GM11168 (cell line): ENCODE data around the gene HAPSTR1.

Experiments used
- in situ Hi-C: fragments of 300-500 bp; cut with MboI; formaldehyde crosslinking; loops from one replicate; pipeline ENCODE4 v1.12.0; 2022; ENCODE audit warnings: low sequenced_read_pairs; ENCODE audit not compliant: unreplicated experiment

The HAPSTR1 gene

GRCh38 chr16:9095171-9095570 lies 3.7 kb downstream of the HAPSTR1 start:
- in situ Hi-C loops: no loop called here

- in situ Hi-C loops: no loop called here
These were observed 4.4 kb downstream of the HAPSTR1 start for GRCh38 chr16:9095656-9096397.

DNA sequence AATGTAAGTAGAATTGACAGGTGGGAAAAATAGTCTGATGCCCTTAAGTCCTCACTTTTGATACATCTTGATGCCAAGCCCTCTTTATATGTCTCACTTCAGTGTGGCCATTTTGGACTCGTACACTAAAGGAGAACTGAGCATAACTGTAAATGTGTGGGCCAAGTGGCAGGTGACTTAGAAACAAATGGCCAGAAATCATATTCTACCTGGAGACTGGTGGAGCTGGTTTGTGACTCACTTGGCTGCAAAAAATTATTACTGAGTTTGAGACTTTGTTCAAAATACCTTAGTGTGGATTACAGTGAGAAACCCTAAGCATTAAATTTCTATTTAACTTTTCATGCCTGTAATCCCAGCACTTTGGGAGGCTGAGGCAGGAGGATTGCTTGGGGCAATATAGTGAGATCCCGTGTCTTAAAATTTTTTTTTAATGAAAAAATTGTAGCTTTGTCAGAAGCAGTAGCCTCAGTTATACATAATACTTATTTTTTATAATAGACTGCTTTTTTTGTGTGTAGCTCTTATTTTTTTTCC lies 5.0 kb downstream of the HAPSTR1 start:
- in situ Hi-C loops: no loop called here

DNA sequence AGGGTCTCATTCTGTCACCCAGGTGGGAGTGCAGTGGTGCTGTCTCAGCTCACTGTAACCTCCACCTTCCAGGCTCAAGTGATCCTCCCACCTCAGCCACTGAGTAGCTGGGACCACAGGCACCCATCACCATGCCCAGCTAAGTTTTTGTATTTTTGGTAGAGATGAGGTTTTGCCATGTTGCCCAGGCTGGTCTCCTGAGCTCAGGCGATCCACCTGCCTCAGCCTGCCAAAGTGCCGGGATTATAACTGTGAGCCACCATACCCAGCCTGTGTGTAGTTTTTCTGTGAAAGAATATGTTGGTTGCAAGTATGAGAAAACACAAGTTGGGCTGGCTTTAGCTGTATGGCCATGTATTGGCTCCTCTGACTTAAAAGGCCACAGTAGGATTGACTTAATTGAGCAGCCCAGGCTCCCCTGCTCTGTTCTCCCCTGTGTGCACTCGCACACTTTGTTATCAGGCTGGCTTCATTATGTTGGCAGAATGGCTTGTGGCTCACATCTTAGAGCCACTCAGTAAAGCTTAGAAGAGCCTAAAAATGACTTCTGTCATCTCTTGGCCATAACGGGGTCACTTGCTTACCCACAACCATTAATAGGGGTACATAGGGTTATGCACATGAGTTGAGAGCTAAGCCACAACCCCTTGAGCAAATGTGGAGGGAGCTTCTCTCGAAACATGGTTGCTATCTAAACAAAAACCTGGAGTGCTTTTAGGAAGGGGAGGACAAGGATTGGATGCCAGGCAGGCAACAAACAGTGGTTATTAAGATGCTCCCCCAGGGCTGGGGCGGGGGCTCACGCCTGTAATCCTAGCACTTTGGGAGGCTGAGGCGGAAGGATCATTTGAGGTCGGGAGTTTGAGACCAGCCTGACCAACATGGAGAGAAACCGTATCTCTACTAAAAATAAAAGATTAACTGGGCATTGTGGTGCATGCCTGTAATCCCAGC lies 6.1 kb downstream of the HAPSTR1 start:
- in situ Hi-C loops: no loop called here

- in situ Hi-C loops: no loop called here
These were observed 7.1 kb downstream of the HAPSTR1 start for GRCh38 chr16:9098377-9099090.

DNA sequence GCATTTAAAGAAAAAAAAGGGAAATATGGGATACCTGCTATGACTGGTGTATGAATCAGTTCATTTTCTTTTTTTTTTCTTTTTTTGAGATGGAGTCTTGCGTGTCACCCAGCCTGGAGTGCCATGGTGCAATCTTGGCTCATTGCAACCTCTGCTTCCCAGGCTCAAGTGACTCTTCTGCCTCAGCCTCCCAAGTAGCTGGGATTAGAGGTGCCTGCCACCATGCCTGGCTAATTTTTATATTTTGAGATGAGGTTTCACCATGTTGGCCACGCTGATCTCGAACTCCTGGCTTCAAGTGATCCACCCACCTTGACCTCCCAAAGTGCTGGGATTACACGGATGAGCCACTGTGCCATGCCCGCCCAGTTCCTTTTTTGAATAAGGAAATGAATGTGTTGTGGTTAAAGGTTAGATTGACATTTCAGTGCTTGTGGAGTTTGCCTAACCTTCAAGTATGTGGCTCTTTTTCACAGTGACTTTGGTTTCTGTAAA lies 7.7 kb downstream of the HAPSTR1 start:
- in situ Hi-C loops: no loop called here

- in situ Hi-C loops: no loop called here
These were observed 10.9 kb downstream of the HAPSTR1 start for GRCh38 chr16:9102379-9102778.

DNA sequence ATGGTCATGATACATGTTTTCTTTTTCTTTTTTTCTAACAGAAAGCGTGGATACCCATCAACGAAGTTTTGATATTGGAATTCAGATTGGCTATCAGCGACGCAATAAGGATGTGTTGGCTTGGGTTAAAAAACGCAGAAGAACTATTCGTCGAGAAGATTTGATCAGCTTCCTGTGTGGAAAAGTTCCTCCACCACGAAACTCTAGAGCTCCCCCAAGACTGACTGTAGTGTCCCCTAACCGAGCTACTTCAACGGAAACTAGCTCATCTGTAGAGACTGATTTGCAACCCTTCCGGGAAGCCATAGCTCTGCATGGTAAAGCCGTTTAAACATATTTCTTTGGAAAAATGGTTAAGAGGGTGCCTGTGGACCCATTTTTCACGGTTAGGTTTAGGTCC lies 11.5 kb downstream of the HAPSTR1 start:
- in situ Hi-C loops: no loop called here

GRCh38 chr16:9103546-9103945 lies 12.1 kb downstream of the HAPSTR1 start:
- in situ Hi-C loops: no loop called here

DNA sequence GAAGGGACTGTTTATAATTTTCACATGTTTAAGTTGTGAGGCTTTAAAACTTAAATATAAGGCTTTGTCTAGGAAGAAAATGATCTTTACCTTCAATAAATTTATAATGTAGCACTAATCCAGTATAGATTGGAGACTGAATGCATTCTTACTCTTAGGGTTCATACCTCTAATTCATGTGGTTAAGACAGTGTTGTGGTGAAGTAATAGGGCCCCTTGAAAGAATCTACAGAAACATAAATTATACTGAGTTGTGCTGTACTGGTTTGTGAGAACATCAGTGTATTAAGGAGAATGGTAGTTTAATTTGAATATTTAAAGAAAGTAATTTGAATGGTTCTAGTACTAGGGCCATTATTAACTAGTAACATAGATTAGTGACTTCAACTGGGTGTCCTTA lies 13.7 kb downstream of the HAPSTR1 start:
- in situ Hi-C loops: no loop called here

DNA sequence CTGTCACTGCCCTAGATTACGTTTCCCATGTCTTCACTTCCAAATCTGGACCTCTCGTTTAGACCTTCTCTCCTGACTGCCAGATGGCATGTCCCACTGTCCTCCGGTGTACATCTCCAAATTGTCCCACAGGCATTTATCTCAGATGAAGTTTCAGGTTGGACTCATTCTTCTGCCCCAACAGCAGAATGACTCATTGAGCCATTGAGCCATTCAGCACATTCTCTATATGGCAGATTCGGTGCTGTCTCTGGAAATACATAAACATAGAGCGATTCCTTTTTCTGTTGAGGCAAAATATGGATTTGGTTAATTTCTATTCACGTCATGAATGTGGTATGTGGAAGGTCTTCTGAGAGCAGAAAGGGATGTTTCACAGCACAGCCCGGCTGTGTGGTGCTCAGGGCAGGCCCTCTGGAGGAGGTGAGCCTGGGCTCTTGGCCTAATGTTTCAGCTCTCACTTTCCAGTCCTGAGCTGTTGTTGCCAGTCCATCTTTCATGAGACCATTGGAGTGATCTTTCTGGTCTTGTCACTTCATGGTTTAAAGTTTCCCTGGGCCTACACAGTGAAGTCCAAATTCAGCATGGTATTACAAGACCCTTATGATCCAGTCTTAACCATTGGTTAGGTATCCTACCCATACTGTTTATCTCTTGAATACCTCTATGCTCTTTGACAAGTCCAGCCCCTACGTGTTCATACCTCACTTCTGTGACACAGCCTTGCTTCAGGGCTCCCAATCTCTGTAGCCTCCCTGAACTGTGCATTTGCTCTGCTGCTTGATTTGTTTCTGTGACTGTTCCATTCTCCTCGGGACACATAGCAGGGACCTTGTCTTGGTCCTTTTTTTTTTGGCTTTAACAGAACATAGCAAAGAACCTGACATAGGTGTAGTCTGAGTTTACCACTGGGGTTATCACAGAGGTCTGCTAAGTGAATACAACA lies 15.9 kb downstream of the HAPSTR1 start:
- in situ Hi-C loops: no loop called here

DNA sequence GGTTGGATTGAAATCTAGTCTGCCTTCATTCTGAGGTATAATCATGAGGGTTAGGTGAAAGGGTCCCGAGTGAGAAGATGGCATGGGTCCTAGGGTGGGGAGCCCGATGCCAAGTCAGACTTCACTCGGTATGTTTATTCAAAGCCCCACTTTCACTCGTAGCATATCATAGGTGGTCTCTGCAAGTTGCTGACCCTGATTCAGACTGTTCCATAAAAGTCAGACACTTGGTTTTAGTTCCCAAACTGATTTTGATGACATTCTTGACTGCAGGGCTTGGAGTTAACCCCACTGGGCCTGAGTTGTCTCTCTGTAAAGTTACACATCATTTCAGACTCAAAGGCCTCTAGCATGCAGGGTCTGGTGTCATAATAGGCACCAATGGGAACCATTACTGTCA lies 17.8 kb downstream of the HAPSTR1 start:
- in situ Hi-C loops: no loop called here

DNA sequence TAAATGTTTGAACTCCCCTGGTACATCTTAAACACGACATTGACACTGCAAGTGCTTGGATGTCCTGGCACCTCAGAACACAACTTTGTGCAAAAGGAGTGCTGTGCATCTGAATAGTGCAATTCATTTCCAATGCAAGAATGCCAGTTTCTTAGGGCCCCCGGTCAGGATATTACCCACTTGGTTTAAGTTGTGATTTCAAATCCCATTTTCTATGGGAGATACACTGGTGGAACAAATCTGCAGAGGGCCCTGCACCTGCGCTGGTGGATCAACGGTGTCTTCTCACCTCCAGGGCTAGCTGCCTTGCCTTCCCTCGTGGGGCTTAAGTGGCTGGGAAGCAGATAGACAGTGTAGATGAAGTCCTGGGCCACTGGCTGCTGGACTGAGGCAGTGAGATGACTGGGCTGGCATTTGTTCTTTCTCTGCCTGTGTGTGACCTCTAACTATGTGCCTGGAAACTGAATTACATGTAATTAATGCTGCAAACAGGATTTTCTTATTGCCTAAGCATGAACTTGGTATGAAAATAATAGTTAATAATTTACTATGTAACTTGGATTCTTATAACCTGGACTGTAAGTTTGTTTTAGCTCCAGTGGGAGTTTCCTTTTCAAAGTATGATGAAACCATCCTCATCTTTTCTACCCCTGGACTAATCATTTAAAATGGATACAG lies 20.9 kb downstream of the HAPSTR1 start:
- in situ Hi-C loops: no loop called here

DNA sequence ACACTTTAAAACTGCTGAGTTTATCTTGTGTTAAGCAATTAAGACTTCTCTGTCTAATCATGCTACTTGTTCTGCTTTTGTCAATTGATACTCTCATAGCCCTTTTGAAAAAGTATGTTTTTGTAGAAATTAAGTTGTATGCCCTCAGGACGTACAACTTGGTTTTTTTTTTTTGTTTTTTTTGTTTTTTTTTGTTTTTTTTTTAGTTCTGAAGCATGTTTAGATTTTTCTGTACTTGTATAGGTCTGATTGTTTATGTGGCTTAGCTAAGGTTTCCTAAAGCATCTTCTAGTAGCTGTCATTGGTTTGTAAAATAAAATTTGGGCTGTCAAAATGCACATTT lies 21.4 kb downstream of the HAPSTR1 start:
- in situ Hi-C loops: no loop called here

DNA sequence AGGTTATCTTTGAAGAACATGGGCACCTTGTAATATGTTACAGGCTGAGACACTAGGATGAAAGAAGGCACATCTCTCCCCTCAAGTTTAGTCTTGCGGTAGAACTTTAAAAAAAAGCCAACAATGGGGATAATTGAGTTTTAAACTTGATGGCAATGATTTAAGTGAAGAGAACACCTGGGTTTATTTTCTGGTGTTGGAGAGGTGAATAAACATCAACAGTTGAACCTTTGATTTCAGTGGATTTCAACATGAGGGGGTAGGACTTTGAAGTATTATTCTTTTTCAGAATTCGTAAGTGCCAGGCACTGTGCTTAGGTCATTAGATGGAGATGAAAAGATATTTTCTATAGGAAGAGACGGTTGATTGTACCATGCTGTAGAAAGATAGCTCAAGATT lies 22.3 kb downstream of the HAPSTR1 start:
- in situ Hi-C loops: no loop called here

DNA sequence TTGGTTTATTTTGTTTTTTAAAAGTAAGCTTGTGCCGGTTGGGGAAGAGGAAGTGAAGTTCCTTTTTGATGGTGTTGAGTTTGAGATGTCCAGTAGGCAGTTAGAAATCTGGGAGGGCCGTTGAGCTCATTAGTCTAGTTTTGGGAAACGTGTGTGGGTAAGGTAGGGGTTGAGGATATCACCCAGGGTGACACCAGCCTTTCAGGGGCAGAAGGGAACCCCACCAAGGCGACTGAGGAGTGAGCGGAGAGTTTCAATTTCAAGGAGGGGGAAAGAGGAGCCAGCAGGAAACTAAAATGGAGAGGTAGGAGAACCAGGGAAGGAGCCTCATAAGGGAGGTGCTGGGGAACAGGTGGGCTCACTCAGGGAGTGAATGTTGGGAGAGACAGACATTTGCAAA lies 22.7 kb downstream of the HAPSTR1 start:
- in situ Hi-C loops: no loop called here

GRCh38 chr16:9114842-9115241 lies 23.4 kb downstream of the HAPSTR1 start:
- in situ Hi-C loops: no loop called here

GRCh38 chr16:9115277-9115676 lies 23.8 kb downstream of the HAPSTR1 start:
- in situ Hi-C loops: no loop called here

DNA sequence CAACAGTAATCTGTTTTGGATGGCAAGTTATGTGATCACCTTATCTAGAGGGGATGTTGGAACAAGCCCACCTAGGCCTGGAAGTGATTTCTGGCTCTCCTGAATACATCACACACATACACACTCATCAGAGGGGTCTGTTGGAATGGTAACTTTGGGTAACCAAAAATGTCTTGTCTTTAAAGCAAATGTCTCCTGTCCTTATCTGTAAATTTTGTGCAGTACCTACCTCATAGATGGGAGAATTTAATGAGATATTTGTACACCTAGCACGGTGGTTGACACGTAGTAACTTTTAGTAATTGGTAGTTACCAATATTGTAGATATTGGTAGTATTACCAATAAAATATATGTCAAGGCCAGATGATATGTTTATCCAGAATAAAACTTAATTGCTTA lies 24.7 kb downstream of the HAPSTR1 start:
- in situ Hi-C loops: no loop called here
